Ammon's horn (tissue), 1 donor: ENCODE data around the gene ZNF484.
"Not testable (repeated sequence)": the region's sequence is repeated elsewhere in the genome, so short reads cannot be mapped to it uniquely, and the experiment has no call there.

Source experiments
- DNase-seq: peaks from one replicate; pipeline ENCODE4 v3.0.0-alpha.2; 2016; ENCODE audit warnings: low spot score

The ZNF484 gene

DNA sequence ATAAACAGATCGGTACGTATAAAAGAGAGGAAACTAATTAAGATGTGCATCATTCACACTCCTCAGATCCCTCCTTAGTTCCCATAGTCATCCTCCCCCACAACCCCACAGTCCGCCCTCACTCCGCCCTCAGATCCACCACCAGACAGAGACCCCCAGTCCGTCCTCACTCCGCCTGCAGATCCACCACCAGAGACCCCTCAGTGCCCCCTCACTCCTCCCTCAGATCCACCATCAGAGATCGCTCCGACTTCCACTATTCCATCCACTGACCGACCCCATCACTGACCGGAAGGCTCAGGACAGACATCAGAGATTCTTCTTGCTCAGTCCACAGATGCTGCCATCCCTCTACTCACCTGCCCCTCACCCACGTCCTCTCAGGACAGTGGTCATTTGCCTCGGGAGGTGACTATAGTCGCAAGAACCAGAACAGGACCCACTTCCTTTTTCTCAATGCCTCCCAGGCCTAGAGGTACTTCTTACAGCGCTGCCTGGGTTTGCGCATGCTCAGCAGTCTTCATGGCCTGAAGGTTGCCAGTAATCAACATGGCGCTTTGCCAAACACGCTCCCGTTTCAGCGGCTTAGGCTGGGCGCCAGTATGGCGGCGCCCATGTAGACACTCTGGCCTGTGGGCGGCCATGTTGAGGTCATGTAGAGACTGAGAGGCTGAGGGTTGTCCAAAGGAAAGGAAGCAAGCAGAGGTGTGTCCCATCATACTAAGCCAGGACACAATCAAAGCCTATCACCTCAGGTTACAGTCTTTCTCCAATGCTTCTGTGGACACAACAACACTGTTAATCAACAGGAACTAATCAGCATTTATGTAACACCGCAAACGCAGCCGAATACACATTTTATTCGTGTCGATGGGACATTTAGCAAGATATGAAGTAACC lies at the start of gene ZNF484:
ZNF484 (minus strand) TSS at position 508 of the 900 bp plus-strand sequence. CDS start 3,009 bp downstream, outside the sequence.
- DNase-seq = peak; percentile 98

DNA sequence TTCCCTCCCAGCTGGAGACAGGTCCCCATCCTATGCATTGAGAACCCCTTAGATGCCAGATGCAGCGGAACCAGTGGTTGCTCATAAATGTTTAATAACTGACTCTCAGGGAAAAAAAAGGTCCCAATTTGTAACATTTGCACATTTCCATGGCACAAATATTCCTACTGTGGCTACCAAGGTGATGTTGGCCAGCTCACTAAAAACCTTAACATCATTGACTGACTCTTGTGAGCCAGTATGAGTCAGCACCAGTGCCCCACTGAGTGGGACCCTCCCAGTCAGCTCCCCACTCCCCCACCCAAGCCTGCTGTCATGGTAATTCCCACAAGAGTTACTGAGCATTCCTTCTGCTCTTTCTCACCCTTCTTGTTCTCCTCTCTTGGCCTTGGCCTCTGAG lies 42.6 kb upstream of the ZNF484 start:
- no peak for DNase-seq

DNA sequence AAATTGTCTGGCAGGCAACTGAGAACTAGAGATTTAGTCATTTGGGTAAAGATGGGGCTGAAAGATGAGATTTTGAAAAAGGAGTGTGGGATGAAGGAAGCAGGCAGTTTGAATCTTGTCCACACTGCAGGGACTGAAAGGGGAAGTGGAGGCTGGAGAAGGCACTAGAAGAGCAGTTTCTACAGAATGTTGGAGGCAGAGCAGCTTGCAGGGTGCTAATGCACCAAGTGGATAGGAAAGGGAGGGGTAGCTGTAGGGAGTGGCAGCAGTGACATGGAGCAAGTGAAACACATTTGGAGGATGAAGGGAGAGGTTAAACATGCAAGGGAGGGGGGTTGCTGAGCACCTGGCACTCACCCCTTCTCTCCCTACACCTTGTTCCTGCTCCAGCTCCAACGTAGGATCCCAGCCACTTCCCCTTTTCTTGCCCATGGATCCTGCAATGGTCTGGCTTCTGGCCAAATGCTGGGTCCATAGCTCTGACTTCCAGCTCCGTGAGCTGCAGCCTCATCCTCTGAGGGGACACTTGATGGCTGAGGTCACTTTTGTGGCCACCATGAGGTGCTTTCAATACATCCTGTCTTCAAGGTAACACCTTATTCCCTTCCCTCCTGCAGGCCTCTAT lies 39.5 kb upstream of the ZNF484 start:
- peak; percentile 9 for DNase-seq

GRCh38 chr9:92911511-92912475 lies 34.0 kb upstream of the ZNF484 start:
- DNase-seq = no peak

GRCh38 chr9:92905137-92905536 lies 27.3 kb upstream of the ZNF484 start:
- not testable (repeated sequence) for DNase-seq

DNA sequence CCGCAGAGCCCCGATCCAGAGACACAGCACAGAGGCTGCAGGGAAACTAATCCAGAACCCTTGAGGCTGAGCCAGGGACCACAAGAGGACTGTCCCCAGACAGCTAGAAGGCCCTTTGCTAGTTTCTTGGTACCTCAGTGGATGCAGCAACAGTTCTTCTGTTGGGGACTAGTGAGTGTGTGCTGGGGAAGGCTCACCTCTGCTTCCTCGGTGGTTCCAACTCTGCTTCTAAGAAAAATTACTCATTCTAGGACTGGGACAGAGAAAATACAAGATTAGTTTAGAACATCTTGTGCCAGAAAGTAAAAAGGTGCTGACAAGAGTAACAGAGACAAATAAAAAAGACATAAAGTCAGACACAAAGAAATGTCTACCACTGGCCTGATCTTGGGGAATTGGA lies 19.5 kb upstream of the ZNF484 start:
- no peak for DNase-seq

GRCh38 chr9:92895812-92896436 lies 18.1 kb upstream of the ZNF484 start:
- no peak for DNase-seq

- DNase-seq = no peak
Measured at GRCh38 chr9:92894711-92895362, 17.0 kb upstream of the ZNF484 start.

- not testable (repeated sequence) for DNase-seq
Measured at GRCh38 chr9:92893916-92894610, 16.2 kb upstream of the ZNF484 start.

DNA sequence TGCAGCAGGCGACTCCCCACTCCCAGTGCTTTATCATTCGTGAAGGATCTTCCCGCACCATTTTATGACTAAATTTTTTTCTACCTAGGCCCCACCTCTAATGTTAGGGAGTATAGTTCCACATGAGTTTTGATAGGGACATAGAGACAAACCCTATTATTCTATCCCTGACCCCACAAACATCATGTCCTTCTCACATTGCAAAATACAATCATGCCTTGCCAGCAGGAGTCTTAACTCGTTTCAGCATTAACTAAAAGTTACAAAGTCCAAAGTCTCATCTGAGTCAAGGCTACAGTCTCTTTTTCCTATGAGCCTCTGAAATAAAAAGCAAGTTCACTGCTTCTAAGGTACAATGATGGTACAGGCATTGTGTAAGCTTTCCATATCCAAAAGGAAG lies 14.4 kb upstream of the ZNF484 start:
- DNase-seq = not testable (repeated sequence)

DNA sequence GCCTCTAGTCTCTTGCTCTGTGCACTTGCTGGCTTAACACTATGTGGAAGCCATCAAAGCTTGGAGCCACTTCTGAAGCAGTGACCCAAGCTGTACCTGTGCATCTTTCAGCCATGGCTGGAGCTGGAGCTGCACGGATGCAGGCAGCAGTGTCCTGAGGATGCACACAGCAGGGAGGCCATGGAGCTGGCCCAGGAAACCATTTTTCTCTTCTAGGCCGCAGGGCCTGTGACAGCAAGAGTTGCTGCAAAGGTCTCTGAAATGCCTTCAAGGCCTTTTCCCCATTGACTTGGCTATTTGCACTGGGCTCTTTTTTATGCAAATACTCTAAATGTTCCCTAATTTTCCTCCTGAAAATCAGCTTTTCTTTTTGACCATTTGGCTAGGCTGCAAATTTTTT lies 12.9 kb upstream of the ZNF484 start:
- no peak for DNase-seq

GRCh38 chr9:92887880-92888338 lies 10.1 kb upstream of the ZNF484 start:
- no peak for DNase-seq

DNA sequence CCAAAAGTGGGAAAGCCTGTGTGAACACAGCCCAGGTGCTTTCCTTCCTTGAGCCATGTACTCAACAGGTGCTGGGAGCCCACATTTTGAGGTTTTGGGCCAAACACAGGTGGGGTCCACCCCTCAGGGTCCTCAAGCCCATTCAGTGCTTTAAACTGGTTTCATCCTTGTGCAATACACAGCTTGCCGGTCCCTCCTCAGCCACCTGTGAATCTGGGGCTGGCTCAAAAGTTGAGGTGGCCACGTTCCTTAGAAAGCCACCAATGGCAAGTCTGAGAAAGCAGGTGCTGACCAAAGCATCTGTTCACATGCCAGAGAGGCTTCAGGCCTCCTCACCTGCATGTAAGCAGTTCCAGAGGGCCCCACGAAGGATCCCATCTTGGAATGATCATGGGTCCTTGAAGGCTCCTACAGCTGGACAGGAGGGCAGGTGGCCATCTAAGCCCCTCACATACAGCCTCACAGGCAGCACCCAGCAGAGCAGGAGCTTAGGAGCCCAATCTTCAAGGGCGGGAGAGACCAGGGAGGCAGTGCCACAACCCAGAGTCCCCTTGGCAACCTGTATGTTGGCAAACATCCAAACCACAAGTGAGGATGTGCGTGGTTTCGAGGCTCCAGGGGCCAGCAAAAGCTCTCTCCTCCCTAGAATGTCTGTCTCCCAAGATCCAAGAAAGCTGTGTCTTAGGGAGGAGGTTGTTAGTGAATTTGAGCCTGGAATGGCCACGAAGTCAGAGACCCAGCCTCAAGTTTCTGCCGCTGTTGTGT lies 9.2 kb upstream of the ZNF484 start:
- not testable (repeated sequence) for DNase-seq

DNA sequence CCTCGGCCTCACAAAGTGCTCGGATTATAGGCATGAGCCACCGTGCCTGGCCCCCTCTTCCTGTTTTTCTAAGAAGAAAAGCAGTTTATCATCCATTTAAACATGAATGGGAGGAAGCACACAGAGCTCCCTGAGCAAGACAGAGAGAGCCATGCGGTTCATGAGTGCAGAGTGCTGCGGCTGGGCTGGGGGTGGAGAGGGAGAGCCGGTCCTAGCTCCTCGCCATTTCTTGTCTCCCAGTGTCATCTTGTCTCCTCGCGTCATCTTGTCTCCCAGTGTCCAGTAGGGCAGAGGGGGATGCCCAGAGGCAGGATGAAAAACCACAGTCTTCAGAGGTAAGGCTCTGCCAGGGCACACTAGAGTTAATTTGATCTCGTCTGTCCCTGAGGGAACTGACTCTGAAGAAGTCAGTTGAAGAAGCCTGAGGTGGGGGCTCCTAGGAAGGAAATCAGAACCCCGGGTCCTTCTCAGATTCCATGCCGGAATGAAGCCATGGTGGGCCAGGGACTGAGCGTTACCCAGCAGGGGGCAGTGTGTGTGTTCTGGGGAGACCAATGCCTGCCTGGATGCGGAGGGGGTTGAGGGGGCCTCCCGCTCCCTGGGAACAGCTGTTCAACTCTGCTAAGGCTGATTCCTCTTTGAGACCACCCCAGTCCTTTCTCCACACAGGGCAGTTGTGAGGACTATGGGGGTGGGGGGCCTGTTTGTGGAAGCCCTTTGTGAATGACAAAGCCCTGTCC lies 6.0 kb upstream of the ZNF484 start:
- DNase-seq = not testable (repeated sequence)

GRCh38 chr9:92882276-92882675 lies 4.4 kb upstream of the ZNF484 start:
- DNase-seq = no peak

DNA sequence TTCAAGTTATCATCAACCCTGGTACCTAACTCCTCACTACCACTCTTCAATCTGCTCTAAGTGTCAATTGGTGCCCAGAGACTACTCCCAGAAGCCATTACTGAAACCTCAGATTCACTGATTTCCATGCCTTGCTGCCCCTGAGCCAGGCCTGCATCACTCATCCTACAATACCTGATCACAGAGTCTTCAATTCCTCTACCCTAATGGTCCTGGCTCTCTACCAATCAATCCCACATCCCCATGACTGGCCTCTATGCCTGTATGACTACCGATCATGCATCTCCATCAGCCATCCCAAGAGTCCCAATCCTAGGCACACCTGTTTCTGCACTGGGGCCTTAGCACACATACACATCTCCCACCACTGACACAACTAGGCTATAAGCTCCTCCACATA lies 2.5 kb downstream of the ZNF484 start:
- no peak for DNase-seq

- no peak for DNase-seq
Measured at GRCh38 chr9:92870289-92870688, 7.5 kb downstream of the ZNF484 start.

DNA sequence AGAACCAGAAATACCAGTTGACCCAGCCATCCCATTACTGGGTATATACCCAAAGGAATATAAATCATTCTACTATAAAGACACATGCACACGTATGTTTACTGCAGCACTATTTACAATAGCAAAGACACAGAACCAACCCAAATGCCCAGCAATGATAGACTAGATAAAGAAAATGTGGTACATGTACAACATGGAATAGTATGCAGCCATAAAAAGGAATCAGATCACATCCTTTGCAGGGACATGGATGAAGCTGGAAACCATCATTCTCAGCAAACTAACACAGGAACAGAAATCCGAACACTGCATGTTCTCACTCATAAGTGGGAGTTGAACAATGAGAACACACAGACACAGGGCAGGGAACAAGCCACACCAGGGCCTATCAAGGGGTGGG lies 11.2 kb downstream of the ZNF484 start:
- DNase-seq = not testable (repeated sequence)

DNA sequence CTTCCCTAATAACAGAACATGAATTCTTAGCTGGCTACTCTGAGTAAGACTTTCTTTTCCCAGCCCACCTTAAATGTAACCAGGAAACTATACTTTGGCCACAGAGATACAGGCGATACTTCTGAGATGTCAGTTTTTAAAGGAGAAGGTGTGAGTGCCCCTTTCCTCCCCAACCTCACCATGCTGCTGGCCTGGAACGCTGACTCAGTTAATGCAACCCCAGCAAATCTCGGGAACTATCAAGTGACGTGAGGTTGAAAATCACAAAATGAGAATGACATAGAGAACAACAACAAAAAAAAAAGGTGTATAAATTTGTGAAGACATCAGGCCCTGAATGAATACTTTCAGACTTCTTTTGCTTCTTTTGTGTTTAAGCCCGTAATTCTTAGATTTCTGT lies 13.7 kb downstream of the ZNF484 start:
- DNase-seq = no peak
